Neutrophil (primary cell): ENCODE data around the gene TEX2.

ENCODE experiments used
- H3K27ac ChIP-seq: fragments of 200-600 bp; sonication (generic); 2 replicates; pipeline ENCODE4 v1.5.1; 2016; ENCODE audit warnings: mild to moderate bottlenecking, moderate library complexity
- H3K27me3 ChIP-seq: fragments of 200-600 bp; sonication (generic); 2 replicates; pipeline ENCODE4 v1.6.0; 2016; ENCODE audit warnings: mild to moderate bottlenecking
- H3K36me3 ChIP-seq: fragments of 200-600 bp; sonication (generic); 2 replicates; pipeline ENCODE4 v1.5.1; 2017
- H3K4me1 ChIP-seq, 2 experiments: fragments of 200-600 bp in 1 of 2; sonication (generic) in 1 of 2; 1 replicate in 1 of 2; 2 replicates in 1 of 2; pipeline versions ENCODE4 v1.5.1 to v1.6.1; 2013 to 2016; ENCODE audit warnings: low read depth in 1 of 2, low read length in 1 of 2, mild to moderate bottlenecking in 1 of 2, moderate library complexity in 1 of 2; ENCODE audit not compliant: control insufficient read depth in 1 of 2, insufficient read depth in 1 of 2
- H3K4me3 ChIP-seq, 2 experiments: fragments of 200-600 bp in 1 of 2; sonication (generic) in 1 of 2; 1 replicate in 1 of 2; 2 replicates in 1 of 2; pipeline ENCODE4 v1.5.1; 2013 to 2016; ENCODE audit warnings: low read depth in 1 of 2, low read length in 1 of 2, mild to moderate bottlenecking in 1 of 2, moderate library complexity in 1 of 2
- H3K9me3 ChIP-seq: fragments of 200-600 bp; sonication (generic); 2 replicates; pipeline ENCODE4 v1.5.1; 2016
- CTCF ChIP-seq: fragments of 200-600 bp; sonication (generic); IDR thresholded peaks from 2 replicates; pipeline ENCODE4 v1.5.1; 2016; ENCODE audit warnings: antibody characterized with exemption

Gene TEX2

GRCh38 chr17:64109400-64109799 lies 153.7 kb downstream of the TEX2 start:
- Histone ChIP-seq H3K27ac (peak overlapping the region; percentile 26), H3K27me3 (no peaks in the 10 kb centered on the region), H3K36me3 (no peaks in the 10 kb centered on the region), H3K9me3 (no peaks in the 10 kb centered on the region), H3K4me1 (peaks cover 8 to 39% of the 10 kb centered on the region in 2 experiments), H3K4me3 (no peak overlapping the region)
- no peak for TF ChIP-seq CTCF

DNA sequence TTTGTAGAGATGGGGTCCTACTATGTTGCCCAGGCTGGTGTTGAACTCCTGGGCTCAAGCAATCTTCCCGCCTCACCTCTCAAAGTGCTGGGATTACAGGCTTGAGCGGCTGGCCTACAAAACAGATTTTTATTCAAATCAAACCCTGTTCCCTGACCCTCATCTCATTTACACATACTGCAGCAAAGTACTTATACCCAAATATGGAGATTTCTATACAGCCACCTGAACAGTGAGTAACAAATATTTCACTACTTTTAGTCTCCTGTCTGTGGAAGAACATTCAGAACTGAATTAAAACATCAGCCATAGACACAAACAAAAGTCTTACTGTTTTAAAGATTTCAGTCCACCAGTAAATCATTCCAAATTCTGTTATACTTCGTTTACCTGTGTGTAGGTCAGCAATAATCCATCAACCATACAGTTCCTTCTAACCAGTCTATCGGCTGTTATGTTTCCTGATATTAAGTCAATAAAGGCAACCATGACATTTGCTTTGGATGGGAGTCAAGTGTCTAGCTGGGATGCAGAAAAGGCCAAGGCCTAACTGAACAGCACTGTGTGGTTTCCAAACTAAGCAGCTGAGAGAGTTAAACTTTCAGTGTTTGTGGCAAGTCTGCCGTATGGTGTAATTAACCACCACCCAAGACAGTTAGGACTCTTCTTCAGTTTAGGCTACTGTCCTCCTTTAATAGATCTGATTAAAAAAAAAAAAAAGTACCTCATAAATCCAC lies 155.4 kb downstream of the TEX2 start:
- Histone ChIP-seq H3K4me1 (peaks cover 16 to 53% of the 10 kb centered on the region in 2 experiments), H3K27ac (peak overlapping the region; percentile 47), H3K36me3 (no peaks in the 10 kb centered on the region)

DNA sequence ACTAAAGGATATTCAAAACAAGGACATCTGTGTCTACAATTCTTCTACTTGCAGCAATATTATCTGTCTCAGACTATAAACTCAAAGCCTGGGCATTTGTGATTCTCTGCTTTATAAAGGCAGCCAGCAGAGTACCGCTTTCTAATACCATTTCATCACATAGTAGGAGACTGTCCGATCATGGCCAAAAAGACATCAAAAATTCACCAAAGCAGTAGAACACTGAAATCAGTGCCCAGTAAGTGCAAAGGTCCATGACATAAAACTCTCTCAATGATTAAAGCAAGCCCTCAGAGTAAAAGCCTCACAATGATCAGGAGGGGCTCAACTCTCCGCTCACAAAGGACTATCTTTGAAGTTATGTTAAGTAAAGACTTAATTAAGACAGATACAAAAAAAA lies 156.1 kb downstream of the TEX2 start:
- peaks cover 9 to 46% of the 10 kb centered on the region in 2 experiments for H3K4me1 ChIP-seq
- H3K36me3 ChIP-seq, result no peaks in the 10 kb centered on the region
- no peak for TF ChIP-seq CTCF
- no peaks in the 10 kb centered on the region for H3K27me3 ChIP-seq
- no peak overlapping the region for H3K4me3 ChIP-seq
- H3K27ac ChIP-seq, result peak overlapping the region; percentile 29
- H3K9me3 ChIP-seq, result no peaks in the 10 kb centered on the region

More for the DNA sequence above, 155.4 kb downstream of the TEX2 start:
- Histone ChIP-seq H3K4me3 (no peak overlapping the region), H3K27me3 (no peaks in the 10 kb centered on the region), H3K9me3 (no peaks in the 10 kb centered on the region)
- no peak for TF ChIP-seq CTCF

DNA sequence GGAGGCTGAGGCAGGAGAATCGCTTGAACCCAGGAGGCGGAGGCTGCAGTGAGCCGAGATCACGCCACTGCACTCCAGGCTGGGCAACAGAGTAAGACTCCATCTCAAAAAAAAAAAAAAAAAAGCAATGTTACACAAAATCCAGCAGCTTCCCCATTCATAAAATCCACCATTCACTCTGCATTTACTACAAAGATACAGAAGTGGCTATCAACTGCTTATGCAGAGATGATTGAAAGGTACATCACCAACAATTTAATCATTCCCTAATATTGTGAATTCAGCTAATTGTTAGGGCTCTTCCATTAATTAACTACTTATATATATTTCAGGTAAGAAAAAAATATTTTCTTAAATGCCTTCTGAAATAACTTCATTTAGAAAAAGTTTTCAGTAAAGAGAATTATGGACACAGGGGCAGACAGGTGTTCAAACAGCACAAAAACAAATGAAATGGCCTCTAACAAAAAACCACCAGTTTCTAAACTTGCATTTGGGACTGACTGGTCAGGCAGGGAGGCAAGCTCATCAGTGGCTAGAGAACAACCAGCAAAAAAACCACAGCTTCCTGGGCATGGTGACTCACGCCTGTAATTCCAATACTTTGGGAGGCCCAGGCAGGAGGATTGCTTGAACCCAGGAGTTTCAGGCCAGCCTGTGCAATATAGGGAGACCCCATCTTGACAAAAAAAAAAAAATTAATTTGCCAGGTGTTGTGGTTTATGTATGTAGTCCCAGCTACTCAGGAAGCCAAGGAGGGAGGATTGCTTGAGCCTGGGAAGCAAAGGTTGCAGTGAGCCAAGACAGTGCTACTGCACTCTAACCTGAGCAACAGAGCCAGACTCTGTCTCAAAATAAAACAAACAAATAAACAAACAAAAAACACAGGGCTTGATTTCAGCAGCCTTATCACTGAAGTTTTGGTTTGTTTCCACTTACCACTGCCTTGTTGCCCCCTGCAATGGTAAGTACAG lies 159.4 kb downstream of the TEX2 start:
- Histone ChIP-seq H3K9me3 (no peaks in the 10 kb centered on the region), H3K36me3 (no peaks in the 10 kb centered on the region), H3K4me1 (peaks cover 9 to 32% of the 10 kb centered on the region in 2 experiments), H3K27me3 (no peaks in the 10 kb centered on the region), H3K4me3 (no peak overlapping the region), H3K27ac (peak overlapping the region; percentile 49)
- no peak for TF ChIP-seq CTCF

DNA sequence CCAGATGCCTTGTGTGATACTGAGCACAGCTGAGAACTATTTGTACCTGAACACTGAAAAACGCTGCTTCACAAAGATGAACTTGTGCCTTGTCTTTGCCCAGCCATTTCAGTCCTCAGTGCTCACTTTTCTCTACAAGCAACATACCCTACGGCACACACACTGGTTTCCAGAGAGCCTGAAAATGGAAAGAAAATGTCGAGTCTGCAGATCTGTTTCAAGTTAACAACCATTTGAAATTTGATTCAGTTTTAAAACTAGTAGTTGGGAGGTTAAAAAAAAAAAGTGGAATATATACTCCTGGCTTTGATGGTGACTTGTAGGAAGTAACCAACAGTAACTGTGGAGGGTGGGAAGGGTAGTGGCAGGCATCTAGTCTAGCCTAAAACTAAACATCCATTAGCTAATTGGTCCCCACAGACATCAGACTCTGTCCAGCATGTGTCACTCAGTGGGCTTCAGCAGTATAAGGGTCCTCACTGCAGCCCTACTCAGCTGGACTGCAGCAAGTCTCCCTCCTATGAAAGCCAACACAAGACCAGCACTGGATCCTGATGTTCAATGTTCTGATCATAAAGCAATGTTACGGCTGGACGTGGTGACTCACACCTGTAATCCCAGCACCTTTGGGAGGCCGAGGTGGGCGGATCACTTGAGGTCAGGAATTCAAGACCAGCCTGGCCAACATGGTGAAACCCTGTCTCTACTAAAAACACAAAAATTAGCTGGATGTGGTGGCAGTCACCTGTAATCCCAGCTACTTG lies 160.3 kb downstream of the TEX2 start:
- no peak overlapping the region for H3K4me3 ChIP-seq
- peaks cover 3% of the 10 kb centered on the region for H3K36me3 ChIP-seq
- H3K4me1 ChIP-seq, result peaks cover 9 to 23% of the 10 kb centered on the region in 2 experiments
- no peaks in the 10 kb centered on the region for H3K27me3 ChIP-seq
- peak overlapping the region; percentile 49 for H3K27ac ChIP-seq
- H3K9me3 ChIP-seq, result no peaks in the 10 kb centered on the region
- TF ChIP-seq CTCF, result no peak
